Fibroblast of lung (primary cell): ENCODE measurements around the gene DLG5. TPM values are rescaled to one million over a fixed set of nuclear protein-coding genes. Genes with fewer than 3 reads are reported as not detected.

Experiments
- DNase-seq, 2 donors: peaks; one replicate each; pipeline versions ENCODE4 v3.0.0 to v3.0.0-alpha.2; 2010; ENCODE audit warnings: low read depth in 2 of 2
- H2AFZ ChIP-seq: 2 replicates; pipeline ENCODE4 v1.5.1; 2012; ENCODE audit warnings: low read length, control low read depth, inconsistent platforms
- H3K27ac ChIP-seq: 2 replicates; pipeline ENCODE4 v1.5.1; 2011; ENCODE audit warnings: low read length, control low read depth; ENCODE audit not compliant: insufficient read depth
- H3K27me3 ChIP-seq: 2 replicates; pipeline ENCODE4 v1.5.1; 2011; ENCODE audit warnings: mild to moderate bottlenecking, low read length; ENCODE audit not compliant: control insufficient read depth, insufficient read depth
- H3K36me3 ChIP-seq: 2 replicates; pipeline ENCODE4 v1.5.1; 2011; ENCODE audit warnings: low read length; ENCODE audit not compliant: control insufficient read depth, insufficient read depth
- H3K4me1 ChIP-seq: 2 replicates; pipeline ENCODE4 v1.5.1; 2011; ENCODE audit warnings: low read length; ENCODE audit not compliant: control insufficient read depth, insufficient read depth; ENCODE audit errors: extremely low read depth
- H3K4me2 ChIP-seq: 2 replicates; pipeline ENCODE4 v1.5.1; 2011; ENCODE audit warnings: low read length, control low read depth; ENCODE audit not compliant: insufficient read depth; ENCODE audit errors: extremely low read depth
- H3K4me3 ChIP-seq, 4 experiments: fragments of 200-600 bp in 1 of 4; sonication (generic) in 1 of 4; replicated peaks in 1 of 4; 2 replicates each; pipeline ENCODE4 v1.5.1; 2011 to 2016; ENCODE audit warnings: low read length in 4 of 4, low read depth in 3 of 4, mild to moderate bottlenecking in 3 of 4, control low read depth in 2 of 4, inconsistent platforms in 1 of 4, mixed read lengths in 1 of 4; ENCODE audit not compliant: insufficient read depth in 1 of 4; ENCODE audit errors: control extremely low read depth in 1 of 4
- H3K79me2 ChIP-seq: 2 replicates; pipeline ENCODE4 v1.5.1; 2012; ENCODE audit warnings: mild to moderate bottlenecking, low read length, inconsistent platforms; ENCODE audit not compliant: control insufficient read depth, insufficient read depth
- H3K9ac ChIP-seq: 2 replicates; pipeline ENCODE4 v1.5.1; 2011; ENCODE audit warnings: mild to moderate bottlenecking, low read length, control low read depth; ENCODE audit not compliant: insufficient read depth
- H3K9me3 ChIP-seq: 2 replicates; pipeline ENCODE4 v1.5.1; 2012; ENCODE audit warnings: low read depth, low read length; ENCODE audit not compliant: control insufficient read depth, insufficient read depth
- H4K20me1 ChIP-seq: 2 replicates; pipeline ENCODE4 v1.5.1; 2011; ENCODE audit warnings: low read length; ENCODE audit not compliant: control insufficient read depth, insufficient read depth; ENCODE audit errors: extremely low read depth
- EZH2 ChIP-seq: IDR thresholded peaks from 2 replicates; pipeline ENCODE4 v1.5.1; 2012; ENCODE audit warnings: low read length, control low read depth, mild to moderate bottlenecking; ENCODE audit errors: missing control alignments
- polyA plus RNA-seq, 2 donors: library from polyadenylated mRNA; depleted of rRNA in 1 of 2; stranded (reverse) in 1 of 2; unstranded in 1 of 2; fragments of >200 nt; gene quantifications; 2 replicates each; pipeline ENCODE4 v1.2.1, GENCODE V29; 2011 to 2012; ENCODE audit warnings: missing spikeins in 1 of 2
- total RNA-seq: library from RNA; depleted of rRNA; stranded (reverse); fragments of >200 nt; gene quantifications from 2 replicates; pipeline ENCODE4 v1.2.1, GENCODE V29; 2014
- TF ChIP-seq, protein P1 (sequence below), 2 donors: IDR thresholded peaks in 1 of 2; conservative IDR thresholded peaks in 1 of 2; 1 replicate in 1 of 2; 2 replicates in 1 of 2; pipeline ENCODE4 v1.5.1; 2011 to 2012; ENCODE audit warnings: low read length in 2 of 2, control low read depth in 1 of 2, inconsistent platforms in 1 of 2, low read depth in 1 of 2, mild to moderate bottlenecking in 1 of 2

DLG5 gene
- total and polyA plus RNA-seq, 2 donors (not counting 1 experiment from before 2014, with no cell fraction given) = 15.3 to 40.8 TPM

DNA sequence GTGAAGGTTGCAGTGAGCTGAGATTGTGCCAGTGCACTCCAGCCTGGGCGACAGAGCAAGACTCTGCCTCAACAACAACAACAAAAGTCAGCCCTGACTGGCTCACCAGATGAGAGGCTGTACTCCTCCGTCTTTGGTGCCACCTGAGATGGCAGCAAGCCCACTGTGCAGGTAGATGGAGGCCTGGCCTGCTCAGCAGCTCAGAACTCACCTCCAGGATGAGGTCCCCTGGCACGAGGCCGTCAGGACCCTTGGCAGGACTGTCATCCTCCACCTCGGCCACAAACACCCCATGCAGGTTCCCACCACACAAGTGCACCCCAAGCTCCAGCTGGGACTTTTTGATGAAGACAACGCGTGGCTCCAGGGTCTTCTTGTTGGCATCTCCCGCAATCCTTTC is 117.2 kb downstream of the DLG5 start:
- no peaks in the 10 kb centered on the region for H3K4me1 ChIP-seq
- no peaks in the 10 kb centered on the region for H3K27me3 ChIP-seq
- no peak overlapping the region for H3K9ac ChIP-seq
- DNase-seq = no peak
- no peak overlapping the region for H3K27ac ChIP-seq
- H3K9me3 ChIP-seq = no peaks in the 10 kb centered on the region
- TF ChIP-seq EZH2 = no peak
- TF ChIP-seq, protein P1, sequence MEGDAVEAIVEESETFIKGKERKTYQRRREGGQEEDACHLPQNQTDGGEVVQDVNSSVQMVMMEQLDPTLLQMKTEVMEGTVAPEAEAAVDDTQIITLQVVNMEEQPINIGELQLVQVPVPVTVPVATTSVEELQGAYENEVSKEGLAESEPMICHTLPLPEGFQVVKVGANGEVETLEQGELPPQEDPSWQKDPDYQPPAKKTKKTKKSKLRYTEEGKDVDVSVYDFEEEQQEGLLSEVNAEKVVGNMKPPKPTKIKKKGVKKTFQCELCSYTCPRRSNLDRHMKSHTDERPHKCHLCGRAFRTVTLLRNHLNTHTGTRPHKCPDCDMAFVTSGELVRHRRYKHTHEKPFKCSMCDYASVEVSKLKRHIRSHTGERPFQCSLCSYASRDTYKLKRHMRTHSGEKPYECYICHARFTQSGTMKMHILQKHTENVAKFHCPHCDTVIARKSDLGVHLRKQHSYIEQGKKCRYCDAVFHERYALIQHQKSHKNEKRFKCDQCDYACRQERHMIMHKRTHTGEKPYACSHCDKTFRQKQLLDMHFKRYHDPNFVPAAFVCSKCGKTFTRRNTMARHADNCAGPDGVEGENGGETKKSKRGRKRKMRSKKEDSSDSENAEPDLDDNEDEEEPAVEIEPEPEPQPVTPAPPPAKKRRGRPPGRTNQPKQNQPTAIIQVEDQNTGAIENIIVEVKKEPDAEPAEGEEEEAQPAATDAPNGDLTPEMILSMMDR (conservative IDR thresholded peaks at IDR 0.05 in 1 of 2, IDR thresholded peaks at IDR 0.05 in 1 of 2; ENCODE audit: low read depth in 1 of 2, low read length in 2 of 2) = no peak
- no peak overlapping the region for H2AFZ ChIP-seq
- no peak overlapping the region for H3K4me3 ChIP-seq
- H3K4me2 ChIP-seq = no peak overlapping the region
- H4K20me1 ChIP-seq = no peaks in the 10 kb centered on the region
- no peaks in the 10 kb centered on the region for H3K79me2 ChIP-seq
- peaks cover 19% of the 10 kb centered on the region for H3K36me3 ChIP-seq

DNA sequence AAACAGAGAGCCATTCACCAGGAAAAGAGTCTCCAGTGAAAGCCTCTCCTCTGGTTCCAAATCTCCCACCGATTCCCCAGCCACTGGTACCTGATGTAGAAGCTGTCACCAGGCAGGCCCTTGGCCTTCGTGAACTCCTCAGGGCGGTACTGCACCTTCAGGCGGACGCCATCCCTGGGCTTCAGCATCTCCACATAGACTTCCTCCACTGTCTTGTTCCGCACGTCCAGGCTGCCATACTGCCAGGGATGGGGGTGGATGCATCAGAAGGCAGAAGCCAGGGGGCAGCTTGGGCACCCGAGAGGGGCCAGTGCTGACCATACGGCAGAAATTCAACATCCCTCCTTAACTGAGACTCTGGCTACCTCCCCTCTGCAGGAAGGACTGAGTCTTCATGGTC is 118.8 kb downstream of the DLG5 start:
- DNase-seq = no peak
- no peaks in the 10 kb centered on the region for H3K4me1 ChIP-seq
- no peak for TF ChIP-seq EZH2
- no peaks in the 10 kb centered on the region for H3K79me2 ChIP-seq
- no peaks in the 10 kb centered on the region for H4K20me1 ChIP-seq
- peaks cover 19% of the 10 kb centered on the region for H3K36me3 ChIP-seq
- no peaks in the 10 kb centered on the region for H3K27me3 ChIP-seq
- H3K9ac ChIP-seq = no peak overlapping the region
- H3K4me3 ChIP-seq = no peak overlapping the region
- H3K9me3 ChIP-seq = no peaks in the 10 kb centered on the region
- H2AFZ ChIP-seq = no peak overlapping the region
- no peak overlapping the region for H3K4me2 ChIP-seq
- no peak overlapping the region for H3K27ac ChIP-seq

DNA sequence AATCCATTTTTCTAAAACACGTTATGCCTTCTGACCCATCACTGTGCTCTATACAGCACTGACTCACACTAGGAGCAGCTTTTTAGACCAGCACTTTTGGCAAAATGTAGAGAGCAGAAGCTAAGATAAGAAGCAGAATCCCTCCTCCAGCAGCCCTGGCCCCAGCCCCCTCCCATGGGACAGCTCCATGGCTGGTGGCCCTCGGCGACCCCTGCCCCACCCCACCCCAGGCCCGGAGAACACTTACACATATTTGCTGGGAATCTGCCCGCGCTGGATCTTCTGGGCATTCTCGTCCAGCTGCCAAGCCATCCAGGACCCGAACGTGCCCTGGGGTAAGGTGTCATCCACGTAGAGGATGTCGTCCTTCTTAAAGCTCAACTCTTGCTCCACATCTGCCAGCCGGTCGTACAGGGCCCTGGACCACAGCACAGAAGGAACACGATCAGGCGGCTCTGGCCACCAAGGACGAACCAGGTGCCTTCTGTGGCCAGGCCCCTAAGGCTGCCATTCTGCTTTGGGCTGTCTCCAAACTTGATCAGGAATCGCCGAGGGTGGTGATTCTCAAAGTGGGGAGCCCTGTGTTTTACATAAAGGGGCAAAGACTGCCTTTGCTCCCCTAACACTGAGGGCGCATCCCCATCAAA is 119.9 kb downstream of the DLG5 start:
- no peak for DNase-seq
- TF ChIP-seq, protein P1 (conservative IDR thresholded peaks at IDR 0.05 in 1 of 2, IDR thresholded peaks at IDR 0.05 in 1 of 2; ENCODE audit: low read depth in 1 of 2, low read length in 2 of 2) = no peak
- no peak for TF ChIP-seq EZH2
- H3K4me3 ChIP-seq = no peak overlapping the region
- H3K9ac ChIP-seq = no peak overlapping the region
- no peak overlapping the region for H2AFZ ChIP-seq
- H3K4me1 ChIP-seq = peaks cover 2% of the 10 kb centered on the region
- no peaks in the 10 kb centered on the region for H3K79me2 ChIP-seq
- H3K9me3 ChIP-seq = no peaks in the 10 kb centered on the region
- H3K27me3 ChIP-seq = no peaks in the 10 kb centered on the region
- H3K27ac ChIP-seq = no peak overlapping the region
- no peak overlapping the region for H3K4me2 ChIP-seq
- H4K20me1 ChIP-seq = no peaks in the 10 kb centered on the region
- H3K36me3 ChIP-seq = peaks cover 18% of the 10 kb centered on the region
